HG03575 (cell line): ENCODE measurements around the gene HKDC1.
"Not testable (repeated sequence)": the region's sequence is repeated elsewhere in the genome, so short reads cannot be mapped to it uniquely, and the experiment has no call there.

Experiments used
- ATAC-seq: cut with Tn5 transposase; IDR thresholded peaks from one replicate; pipeline ENCODE4 v1.9.1; 2021; ENCODE audit not compliant: unreplicated experiment, insufficient number of reproducible peaks, low FRiP score; ENCODE audit errors: extremely low read depth

HKDC1 gene, protein sequence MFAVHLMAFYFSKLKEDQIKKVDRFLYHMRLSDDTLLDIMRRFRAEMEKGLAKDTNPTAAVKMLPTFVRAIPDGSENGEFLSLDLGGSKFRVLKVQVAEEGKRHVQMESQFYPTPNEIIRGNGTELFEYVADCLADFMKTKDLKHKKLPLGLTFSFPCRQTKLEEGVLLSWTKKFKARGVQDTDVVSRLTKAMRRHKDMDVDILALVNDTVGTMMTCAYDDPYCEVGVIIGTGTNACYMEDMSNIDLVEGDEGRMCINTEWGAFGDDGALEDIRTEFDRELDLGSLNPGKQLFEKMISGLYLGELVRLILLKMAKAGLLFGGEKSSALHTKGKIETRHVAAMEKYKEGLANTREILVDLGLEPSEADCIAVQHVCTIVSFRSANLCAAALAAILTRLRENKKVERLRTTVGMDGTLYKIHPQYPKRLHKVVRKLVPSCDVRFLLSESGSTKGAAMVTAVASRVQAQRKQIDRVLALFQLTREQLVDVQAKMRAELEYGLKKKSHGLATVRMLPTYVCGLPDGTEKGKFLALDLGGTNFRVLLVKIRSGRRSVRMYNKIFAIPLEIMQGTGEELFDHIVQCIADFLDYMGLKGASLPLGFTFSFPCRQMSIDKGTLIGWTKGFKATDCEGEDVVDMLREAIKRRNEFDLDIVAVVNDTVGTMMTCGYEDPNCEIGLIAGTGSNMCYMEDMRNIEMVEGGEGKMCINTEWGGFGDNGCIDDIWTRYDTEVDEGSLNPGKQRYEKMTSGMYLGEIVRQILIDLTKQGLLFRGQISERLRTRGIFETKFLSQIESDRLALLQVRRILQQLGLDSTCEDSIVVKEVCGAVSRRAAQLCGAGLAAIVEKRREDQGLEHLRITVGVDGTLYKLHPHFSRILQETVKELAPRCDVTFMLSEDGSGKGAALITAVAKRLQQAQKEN

DNA sequence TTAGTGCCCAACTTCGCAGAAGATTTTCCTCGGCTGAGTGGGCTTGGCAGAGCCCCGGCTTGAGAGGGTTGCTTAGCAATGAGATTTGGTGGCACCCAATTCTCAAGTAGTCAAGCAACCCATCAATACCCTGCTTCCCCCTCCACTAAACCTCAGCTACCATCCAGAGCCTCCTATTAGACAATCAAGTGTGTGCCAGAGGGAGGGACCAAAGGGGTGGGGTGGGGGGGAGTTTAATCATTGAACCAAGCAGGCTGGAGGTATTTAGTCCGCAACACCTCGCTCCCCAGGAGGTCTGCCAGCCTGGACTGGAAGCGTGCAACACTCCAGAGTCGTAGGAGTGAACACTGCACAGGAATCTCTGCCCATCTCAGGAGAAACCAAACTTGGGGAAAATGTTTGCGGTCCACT is at the start of gene HKDC1:
HKDC1 (plus strand) TSS at position 292 of the 411 bp plus-strand sequence; CDS start at position 396, 104 bp downstream.
- no peak for ATAC-seq

DNA sequence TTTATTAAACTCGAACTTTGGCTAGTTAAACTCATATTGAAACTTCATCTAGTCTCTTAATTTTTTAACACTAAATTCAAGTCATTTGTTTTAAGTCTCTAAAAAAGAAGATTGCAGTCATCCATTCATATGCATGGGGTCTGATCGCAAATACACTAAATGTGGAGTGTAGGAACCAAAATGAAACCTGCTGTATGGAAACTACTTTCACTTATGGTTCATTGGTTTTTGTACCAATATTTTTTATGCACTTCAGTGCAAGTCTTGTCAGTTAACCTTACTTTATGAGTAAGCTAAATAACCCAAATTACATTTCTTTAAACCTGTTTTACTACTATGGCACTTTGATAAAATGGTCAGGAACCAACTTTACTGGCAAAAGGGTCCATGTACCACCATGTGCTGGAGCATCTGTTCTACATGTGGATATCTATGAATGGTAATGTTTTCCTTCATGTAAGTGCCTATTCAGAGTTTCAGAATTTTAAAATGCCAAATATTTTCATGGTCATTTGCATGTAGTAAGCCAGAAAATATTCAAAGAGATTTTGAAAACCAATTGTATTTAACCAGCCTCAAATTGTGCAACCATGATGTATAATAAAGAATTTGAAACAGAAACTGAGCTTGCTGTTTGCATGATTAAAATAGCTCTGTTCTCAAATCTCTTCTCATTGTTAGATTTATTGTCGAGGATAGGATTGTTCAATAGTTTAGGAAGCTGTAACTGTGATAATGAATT is 47.7 kb upstream of the HKDC1 start:
- no peak for ATAC-seq

GRCh38 chr10:69175326-69175725 is 44.8 kb upstream of the HKDC1 start:
- ATAC-seq, result not testable (repeated sequence)

DNA sequence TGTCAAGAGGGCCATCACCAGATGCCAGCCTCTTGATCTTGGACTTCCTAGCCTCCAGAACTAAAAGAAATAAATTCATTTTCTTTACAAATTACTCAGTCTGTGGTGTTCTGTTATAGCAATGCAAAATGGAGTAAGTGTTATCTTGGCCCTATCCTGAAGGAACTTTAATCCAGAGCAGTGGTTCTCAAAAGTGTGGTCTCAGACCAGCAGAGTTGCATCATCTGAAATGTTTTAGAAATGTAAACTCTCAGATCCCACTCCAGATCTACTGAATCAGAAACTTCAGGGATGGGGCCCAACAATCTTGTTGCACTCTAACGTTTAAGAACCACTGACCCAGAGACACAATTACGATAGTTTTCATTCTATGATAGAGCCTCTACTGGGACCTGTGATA is 43.3 kb upstream of the HKDC1 start:
- ATAC-seq, result no peak

DNA sequence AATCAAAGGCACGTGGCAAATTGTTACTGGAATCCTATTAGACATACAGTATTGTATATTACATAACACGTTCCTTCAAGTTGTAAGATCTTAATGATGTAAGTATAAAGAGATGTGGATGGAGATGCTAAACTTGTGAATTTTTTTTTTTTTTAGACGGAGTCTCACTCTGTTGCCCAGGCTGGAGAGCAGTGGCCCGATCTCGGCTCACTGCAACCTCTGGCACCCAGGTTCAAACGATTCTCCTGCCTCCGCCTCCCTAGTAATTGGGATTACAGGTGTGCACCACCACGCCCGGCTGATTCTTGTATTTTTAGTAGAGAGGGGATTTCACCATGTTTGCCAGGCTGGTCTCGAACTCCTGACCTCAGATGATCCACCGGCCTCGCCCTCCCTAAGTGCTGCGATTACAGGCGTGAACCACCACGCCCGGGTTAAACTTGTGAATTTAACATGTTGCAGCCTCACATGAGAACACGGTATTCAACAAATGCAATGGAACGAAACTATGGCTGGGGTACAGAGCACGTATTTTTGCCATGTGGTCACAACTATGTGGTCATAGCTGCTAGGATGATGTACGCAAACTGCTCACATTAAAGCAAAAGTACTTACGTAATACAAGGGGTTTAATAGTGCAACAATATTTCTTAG is 40.9 kb upstream of the HKDC1 start:
- no peak for ATAC-seq

DNA sequence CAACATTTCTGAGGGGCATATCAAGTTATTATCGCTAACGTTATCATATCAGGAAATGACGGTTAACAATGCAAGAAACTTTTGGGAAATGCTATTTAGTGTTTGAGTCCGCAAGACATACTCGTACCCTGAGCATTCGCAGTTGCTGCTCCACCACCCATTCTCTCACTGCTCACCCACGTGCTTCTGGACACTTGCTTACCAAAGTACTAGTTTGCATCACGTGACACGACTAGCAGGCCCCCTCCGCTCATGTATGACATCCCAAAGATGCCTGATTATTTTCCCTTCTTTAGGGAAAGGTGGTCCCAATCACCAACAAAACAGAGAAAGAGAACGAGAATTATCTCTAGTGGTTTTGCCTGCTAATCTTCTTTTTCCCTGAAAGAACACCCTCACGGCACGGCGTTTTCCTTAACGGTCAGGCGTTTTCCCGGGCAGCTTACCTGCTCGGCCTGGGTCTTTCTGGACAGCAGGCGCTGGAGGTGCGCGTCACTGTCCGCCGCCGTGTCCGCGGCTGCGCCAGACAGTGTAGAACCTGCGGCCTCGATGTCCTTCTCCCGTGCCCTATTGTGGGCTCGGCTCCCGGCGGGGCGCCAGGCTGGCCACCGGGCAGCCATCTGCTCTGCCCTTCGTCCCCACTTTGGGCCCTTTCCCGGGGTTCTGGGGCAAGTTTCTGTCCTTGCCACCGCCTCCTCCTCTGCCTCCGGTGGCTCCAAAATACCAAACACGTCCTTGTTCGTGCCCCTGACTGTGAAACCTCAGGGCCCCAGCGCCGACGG is 40.2 kb upstream of the HKDC1 start, which contains the start of gene SUPV3L1:
SUPV3L1 (plus strand) TSS at position 492 of the 782 bp plus-strand sequence; CDS start at position 550, 58 bp downstream.
- ATAC-seq, result no peak

GRCh38 chr10:69180525-69181204 is 39.5 kb upstream of the HKDC1 start:
- no peak for ATAC-seq

DNA sequence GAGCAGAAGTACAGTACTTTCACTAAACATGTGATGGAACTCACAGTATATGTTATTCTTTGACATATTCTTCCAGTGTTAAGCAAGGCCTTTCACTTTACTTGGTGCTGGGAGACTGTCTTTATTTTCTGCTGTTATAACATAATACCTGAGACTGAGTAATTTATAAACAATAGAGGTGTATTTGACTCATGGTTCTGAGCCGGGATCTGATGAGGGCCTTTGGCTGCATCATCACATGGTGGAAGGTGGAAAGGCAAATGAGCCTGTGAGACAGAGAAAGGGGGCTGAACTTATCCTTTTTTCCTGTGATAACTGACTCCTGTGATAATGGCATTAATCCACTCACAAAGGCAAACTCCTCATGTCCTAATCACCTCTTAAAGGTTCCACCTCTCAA is 38.7 kb upstream of the HKDC1 start:
- ATAC-seq, result no peak

GRCh38 chr10:69182005-69182404 is 38.1 kb upstream of the HKDC1 start:
- ATAC-seq, result no peak

GRCh38 chr10:69186524-69186923 is 33.6 kb upstream of the HKDC1 start:
- ATAC-seq, result no peak

DNA sequence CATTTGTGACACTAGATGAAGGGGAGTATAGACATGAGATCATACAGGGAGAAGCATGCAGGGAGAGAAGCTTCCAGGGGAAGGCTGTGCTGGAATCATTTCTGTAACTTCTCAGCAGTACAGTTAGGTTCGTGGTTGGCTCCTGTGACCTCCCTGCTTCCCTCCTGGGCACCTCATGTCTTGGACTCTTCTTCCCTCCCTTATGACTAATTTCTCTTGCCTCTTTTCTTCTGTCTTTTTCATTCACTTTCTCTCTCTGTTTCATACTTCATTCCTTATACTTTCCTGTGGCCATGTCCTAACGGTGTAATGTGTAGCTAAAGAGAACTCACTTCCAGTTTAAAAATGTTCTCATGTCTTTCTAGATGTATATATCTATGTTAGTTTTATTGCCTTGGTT is 19.1 kb upstream of the HKDC1 start:
- no peak for ATAC-seq

DNA sequence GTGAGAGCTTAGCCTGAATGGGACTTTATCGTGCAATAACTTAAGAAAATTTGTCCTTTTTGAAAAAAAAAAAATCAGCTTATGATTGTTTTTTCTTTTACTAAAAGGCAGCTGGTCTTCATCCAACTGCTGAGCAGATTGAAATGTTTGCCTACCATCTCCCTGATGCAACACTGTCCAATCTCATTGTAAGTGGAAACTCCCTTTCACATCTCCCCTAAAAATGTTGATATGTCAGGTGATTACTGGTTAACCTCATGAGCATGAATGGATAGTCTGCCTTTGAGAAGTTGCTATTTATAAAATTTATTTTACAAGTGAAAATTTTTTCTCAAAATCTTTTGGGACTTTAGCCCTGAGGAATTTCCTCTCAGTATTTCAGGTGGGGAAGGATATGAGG is 17.8 kb upstream of the HKDC1 start:
- ATAC-seq, result no peak

- no peak for ATAC-seq
Measured at GRCh38 chr10:69208761-69209160, 11.4 kb upstream of the HKDC1 start.

- ATAC-seq, result no peak
Measured at GRCh38 chr10:69209787-69210484, 10.2 kb upstream of the HKDC1 start.

- ATAC-seq, result no peak
Measured at GRCh38 chr10:69211104-69211503, 9.0 kb upstream of the HKDC1 start.

- no peak for ATAC-seq
Measured at GRCh38 chr10:69211524-69211923, 8.6 kb upstream of the HKDC1 start.
